PFSK-1 (cell line): ENCODE measurements around the gene LENEP.

Experiments
- POLR2AphosphoS5 ChIP-seq: IDR thresholded peaks from 2 replicates; pipeline ENCODE4 v1.6.1; 2012; ENCODE audit warnings: low read depth, mild to moderate bottlenecking, control low read depth, low read length, moderate library complexity
- SIN3A ChIP-seq: IDR thresholded peaks from 2 replicates; pipeline ENCODE4 v1.6.1; 2012; ENCODE audit warnings: mild to moderate bottlenecking, low read length, moderate library complexity, borderline replicate concordance; ENCODE audit not compliant: insufficient read depth

- TF ChIP-seq SIN3A (no peak), POLR2AphosphoS5 (no peak)
Observed at GRCh38 chr1:155033524-155033923, 40.1 kb downstream of the LENEP start, which contains the start of the genes DCST1 and DCST2.
